PC-9 (cell line): ENCODE measurements around the gene MAPKAP1. TPM values are rescaled to one million over a fixed set of nuclear protein-coding genes. Genes with fewer than 3 reads are reported as not detected.

Experiments used
- BruUV-seq: library from RNA; stranded (reverse); fragments of 400-500 nt; replicated peaks from 2 replicates; lab custom pipeline; 2021; lab: Mats Ljungman, UMichigan
- CTCF ChIA-PET: fragments of 300-600 bp; sonication (Branson Sonifier 250); formaldehyde crosslinking; loops from one replicate; lab custom pipeline; 2022; ENCODE audit warnings: antibody characterized with exemption; lab: Charles Lee
- POLR2A ChIA-PET: fragments of 300-600 bp; sonication (Branson Sonifier 250); formaldehyde crosslinking; loops from one replicate; lab custom pipeline; 2022; ENCODE audit warnings: antibody characterized with exemption; ENCODE audit not compliant: unreplicated experiment; lab: Charles Lee
- DNase-seq, 2 experiments: peaks; one replicate each; pipeline versions ENCODE4 v3.0.0 to v3.0.0-alpha.2; 2015 to 2022; ENCODE audit warnings: mixed read lengths in 1 of 2
- H2AFZ ChIP-seq: fragments of 200-600 bp; sonication (generic); 2 replicates; pipeline ENCODE4 v1.8.1; 2017; ENCODE audit warnings: antibody characterized with exemption
- H3F3A ChIP-seq: fragments of 200-600 bp; sonication (generic); 2 replicates; pipeline ENCODE4 v1.8.1; 2017; ENCODE audit warnings: antibody characterized with exemption, mild to moderate bottlenecking, low read depth; ENCODE audit not compliant: insufficient read depth
- H3K27ac ChIP-seq: fragments of 200-600 bp; sonication (generic); 2 replicates; pipeline ENCODE4 v1.6.1; 2016; ENCODE audit warnings: mixed run types
- H3K27me3 ChIP-seq: fragments of 200-600 bp; sonication (generic); 2 replicates; pipeline ENCODE4 v1.6.1; 2016; ENCODE audit warnings: low read depth, mixed run types; ENCODE audit not compliant: insufficient read depth
- H3K36me3 ChIP-seq: fragments of 200-600 bp; sonication (generic); 2 replicates; pipeline ENCODE4 v1.6.1; 2016; ENCODE audit warnings: low read depth, mixed run types
- H3K4me1 ChIP-seq: fragments of 200-600 bp; sonication (generic); replicated peaks from 2 replicates; pipeline ENCODE4 v1.6.1; 2016; ENCODE audit warnings: mixed run types; ENCODE audit not compliant: insufficient read depth
- H3K4me2 ChIP-seq: fragments of 200-600 bp; sonication (generic); 2 replicates; pipeline ENCODE4 v1.6.1; 2017; ENCODE audit warnings: mixed run types
- H3K4me3 ChIP-seq: fragments of 200-600 bp; sonication (generic); 2 replicates; pipeline ENCODE4 v1.6.1; 2016; ENCODE audit warnings: mixed run types
- H3K79me2 ChIP-seq: fragments of 200-600 bp; sonication (generic); 2 replicates; pipeline ENCODE4 v1.6.1; 2017; ENCODE audit warnings: low read depth, mixed run types
- H3K9me2 ChIP-seq: fragments of 200-600 bp; sonication (generic); 2 replicates; pipeline ENCODE4 v1.8.1; 2017; ENCODE audit warnings: mild to moderate bottlenecking; ENCODE audit not compliant: insufficient read depth
- H3K9me3 ChIP-seq: fragments of 200-600 bp; sonication (generic); 2 replicates; pipeline ENCODE4 v1.8.1; 2016; ENCODE audit warnings: low read depth; ENCODE audit not compliant: insufficient read depth
- H4K20me1 ChIP-seq: fragments of 200-600 bp; sonication (generic); 2 replicates; pipeline ENCODE4 v1.8.1; 2017; ENCODE audit not compliant: insufficient read depth
- EZH2 ChIP-seq: fragments of 200-600 bp; sonication (generic); IDR thresholded peaks from 2 replicates; pipeline ENCODE4 v1.8.0; 2017; ENCODE audit warnings: antibody characterized with exemption, low read depth
- intact Hi-C: fragments of 100-400 bp; cut with micrococcal nuclease; formaldehyde crosslinking; loops from one replicate; pipeline ENCODE4 v1.10.0; 2022; ENCODE audit not compliant: unreplicated experiment
- total RNA-seq: library from RNA; stranded (reverse); gene quantifications from 2 replicates; pipeline ENCODE4 v1.2.3, GENCODE V29; 2021
- TF ChIP-seq, protein P1 (sequence below): fragments of 200-600 bp; sonication (generic); conservative IDR thresholded peaks from 2 replicates; pipeline ENCODE4 v1.6.1; 2017; ENCODE audit warnings: mixed run types, antibody characterized with exemption, mild to moderate bottlenecking, moderate library complexity

The MAPKAP1 gene
- total RNA-seq, 1 experiment from 2014 or later, result 115 TPM

GRCh38 chr9:125681657-125682056 is 25.4 kb downstream of the MAPKAP1 start:
- BruUV-seq, result no TSS peak
- POLR2A ChIA-PET, result no interaction called here
- Histone ChIP-seq H2AFZ (no peak overlapping the region), H3K27me3 (no peaks in the 10 kb centered on the region), H3K9me2 (no peaks in the 10 kb centered on the region), H3K4me1 (no peaks in the 10 kb centered on the region), H3F3A (peaks cover 4% of the 10 kb centered on the region; the same call in 1 of the 2 replicates), H3K9me3 (no peaks in the 10 kb centered on the region), H3K4me2 (no peak overlapping the region), H4K20me1 (no peaks in the 10 kb centered on the region), H3K36me3 (0 out of 2 replicates have a peak, but pooled peaks cover 6% of the 10 kb centered on the region), H3K27ac (no peak overlapping the region), H3K79me2 (peaks cover 7% of the 10 kb centered on the region; the same call in 1 of the 2 replicates), H3K4me3 (no peak overlapping the region)
- TF ChIP-seq EZH2, result no peak
- TF ChIP-seq, protein P1, sequence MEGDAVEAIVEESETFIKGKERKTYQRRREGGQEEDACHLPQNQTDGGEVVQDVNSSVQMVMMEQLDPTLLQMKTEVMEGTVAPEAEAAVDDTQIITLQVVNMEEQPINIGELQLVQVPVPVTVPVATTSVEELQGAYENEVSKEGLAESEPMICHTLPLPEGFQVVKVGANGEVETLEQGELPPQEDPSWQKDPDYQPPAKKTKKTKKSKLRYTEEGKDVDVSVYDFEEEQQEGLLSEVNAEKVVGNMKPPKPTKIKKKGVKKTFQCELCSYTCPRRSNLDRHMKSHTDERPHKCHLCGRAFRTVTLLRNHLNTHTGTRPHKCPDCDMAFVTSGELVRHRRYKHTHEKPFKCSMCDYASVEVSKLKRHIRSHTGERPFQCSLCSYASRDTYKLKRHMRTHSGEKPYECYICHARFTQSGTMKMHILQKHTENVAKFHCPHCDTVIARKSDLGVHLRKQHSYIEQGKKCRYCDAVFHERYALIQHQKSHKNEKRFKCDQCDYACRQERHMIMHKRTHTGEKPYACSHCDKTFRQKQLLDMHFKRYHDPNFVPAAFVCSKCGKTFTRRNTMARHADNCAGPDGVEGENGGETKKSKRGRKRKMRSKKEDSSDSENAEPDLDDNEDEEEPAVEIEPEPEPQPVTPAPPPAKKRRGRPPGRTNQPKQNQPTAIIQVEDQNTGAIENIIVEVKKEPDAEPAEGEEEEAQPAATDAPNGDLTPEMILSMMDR, result no peak
- DNase-seq, result no peak
- CTCF ChIA-PET, result no interaction called here
- intact Hi-C loops, result no loop called here

DNA sequence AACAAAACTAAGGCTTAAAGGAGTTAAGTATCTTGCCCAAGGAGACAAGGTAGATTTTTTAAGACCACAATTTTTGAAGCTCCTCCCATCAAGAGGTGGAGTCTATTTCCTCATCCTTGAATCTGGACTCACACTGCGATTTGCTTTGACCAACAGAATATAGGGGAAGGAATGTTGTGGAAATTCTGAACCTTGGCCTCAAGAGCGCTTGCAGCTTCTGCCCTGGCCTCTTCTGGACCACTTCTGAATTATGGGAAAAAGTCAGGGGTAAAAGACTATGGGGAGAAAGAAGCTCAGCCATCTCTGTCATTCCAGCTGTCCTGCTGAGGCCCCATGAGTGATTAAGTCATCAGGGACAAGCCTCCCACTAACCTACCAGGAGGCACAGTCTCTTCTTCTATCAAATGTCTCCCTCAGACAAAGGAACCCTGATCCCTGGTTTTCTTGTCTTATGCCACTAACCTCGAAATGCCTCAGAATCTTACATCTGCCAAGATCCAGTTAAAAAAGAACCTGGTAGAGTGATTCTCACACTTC is 25.9 kb downstream of the MAPKAP1 start:
- POLR2A ChIA-PET, result no interaction called here
- H3K27me3 ChIP-seq, result no peaks in the 10 kb centered on the region
- intact Hi-C loops, result no loop called here
- H3K9me3 ChIP-seq, result no peaks in the 10 kb centered on the region
- no peak overlapping the region for H3K27ac ChIP-seq
- TF ChIP-seq, protein P1, result no peak
- no TSS peak for BruUV-seq
- H3F3A ChIP-seq, result peaks cover 7% of the 10 kb centered on the region; the same call in 1 of the 2 replicates
- H3K9me2 ChIP-seq, result no peaks in the 10 kb centered on the region
- peaks cover 3% of the 10 kb centered on the region; the same call in 1 of the 2 replicates for H3K79me2 ChIP-seq
- H3K4me1 ChIP-seq, result peaks cover 5% of the 10 kb centered on the region
- 0 out of 2 replicates have a peak, but pooled peaks cover 6% of the 10 kb centered on the region for H3K36me3 ChIP-seq
- H3K4me3 ChIP-seq, result no peak overlapping the region
- no peak overlapping the region for H2AFZ ChIP-seq
- H4K20me1 ChIP-seq, result no peaks in the 10 kb centered on the region
- H3K4me2 ChIP-seq, result no peak overlapping the region
- CTCF ChIA-PET, result no interaction called here
- no peak for DNase-seq

GRCh38 chr9:125680445-125680844 is 26.6 kb downstream of the MAPKAP1 start:
- H3K4me3 ChIP-seq, result no peak overlapping the region
- no TSS peak for BruUV-seq
- H3K27ac ChIP-seq, result no peak overlapping the region
- no peak for DNase-seq
- H3K9me3 ChIP-seq, result no peaks in the 10 kb centered on the region
- H3K4me2 ChIP-seq, result no peak overlapping the region
- ChIA-PET CTCF (no interaction called here), POLR2A (interaction anchor here (0.6 kb wide), 1 partner anchor 210 kb away, joined by 3 read pairs; no protein-coding TSS in a partner anchor)
- intact Hi-C loops, result no loop called here
- H3F3A ChIP-seq, result peaks cover 15% of the 10 kb centered on the region; the same call in 1 of the 2 replicates
- no peak overlapping the region for H2AFZ ChIP-seq
- no peaks in the 10 kb centered on the region for H3K9me2 ChIP-seq
- no peaks in the 10 kb centered on the region for H3K27me3 ChIP-seq
- 0 out of 2 replicates have a peak, but pooled peaks cover 6% of the 10 kb centered on the region for H3K36me3 ChIP-seq
- H3K4me1 ChIP-seq, result peaks cover 12% of the 10 kb centered on the region
- no peaks in the 10 kb centered on the region for H4K20me1 ChIP-seq
- peaks cover 8% of the 10 kb centered on the region; the same call in 1 of the 2 replicates for H3K79me2 ChIP-seq
- no peak for TF ChIP-seq EZH2
- TF ChIP-seq, protein P1, result no peak
